KOPT-K1 (cell line): ENCODE results near the gene TCL1A.
"Not testable (repeated sequence)": the region's sequence is repeated elsewhere in the genome, so short reads cannot be mapped to it uniquely, and the experiment has no call there.

Source experiments
- H3K27ac ChIP-seq: fragments of 200-600 bp; sonication (generic); 2 replicates; pipeline ENCODE4 v1.5.1; 2016; ENCODE audit warnings: antibody characterized with exemption, mild to moderate bottlenecking, low read depth, low read length; ENCODE audit not compliant: poor library complexity, severe bottlenecking
- H3K36me3 ChIP-seq: fragments of 200-600 bp; sonication (generic); 2 replicates; pipeline ENCODE4 v1.5.1; 2017; ENCODE audit warnings: antibody characterized with exemption, mild to moderate bottlenecking, low read length, moderate library complexity; ENCODE audit not compliant: insufficient read depth
- H3K9me3 ChIP-seq: fragments of 200-600 bp; sonication (generic); 2 replicates; pipeline ENCODE4 v1.5.1; 2017; ENCODE audit warnings: antibody characterized with exemption, low read length, mild to moderate bottlenecking; ENCODE audit not compliant: insufficient read depth, poor library complexity, severe bottlenecking

The TCL1A gene

GRCh38 chr14:95713596-95714371 is at the start of gene TCL1A:
Gene TCL1A, minus strand, starts transcription at chr14:95714125. Its CDS starts 59 bp downstream, at chr14:95714066.
- H3K36me3 ChIP-seq, result no peaks in the 10 kb centered on the region
- H3K9me3 ChIP-seq, result no peaks in the 10 kb centered on the region
- no peak within 1 kb of the TSS for H3K27ac ChIP-seq

- H3K27ac ChIP-seq, H3K36me3 ChIP-seq, H3K9me3 ChIP-seq: not testable (repeated sequence)
Measured at GRCh38 chr14:95763032-95763431, 49.1 kb upstream of the TCL1A start.

GRCh38 chr14:95761436-95761835 is 47.5 kb upstream of the TCL1A start:
- Histone ChIP-seq H3K9me3 (no peaks in the 10 kb centered on the region), H3K36me3 (no peaks in the 10 kb centered on the region), H3K27ac (no peak overlapping the region)

GRCh38 chr14:95760596-95760995 is 46.7 kb upstream of the TCL1A start:
- Histone ChIP-seq H3K27ac (no peak overlapping the region), H3K36me3 (no peaks in the 10 kb centered on the region), H3K9me3 (no peaks in the 10 kb centered on the region)

- Histone ChIP-seq H3K9me3 (no peaks in the 10 kb centered on the region), H3K36me3 (no peaks in the 10 kb centered on the region), H3K27ac (no peak overlapping the region)
Measured at GRCh38 chr14:95759941-95760340, 46.0 kb upstream of the TCL1A start.

GRCh38 chr14:95758331-95758730 is 44.4 kb upstream of the TCL1A start:
- no peaks in the 10 kb centered on the region for H3K9me3 ChIP-seq
- H3K36me3 ChIP-seq, result no peaks in the 10 kb centered on the region
- H3K27ac ChIP-seq, result no peak overlapping the region

- no peaks in the 10 kb centered on the region for H3K9me3 ChIP-seq
Measured at GRCh38 chr14:95756751-95757150, 42.8 kb upstream of the TCL1A start.

GRCh38 chr14:95756127-95756526 is 42.2 kb upstream of the TCL1A start:
- H3K9me3 ChIP-seq, result no peaks in the 10 kb centered on the region
- H3K36me3 ChIP-seq, result no peaks in the 10 kb centered on the region
- no peak overlapping the region for H3K27ac ChIP-seq

More at GRCh38 chr14:95756751-95757150, 42.8 kb upstream of the TCL1A start:
- Histone ChIP-seq H3K27ac (no peak overlapping the region), H3K36me3 (no peaks in the 10 kb centered on the region)

- Histone ChIP-seq H3K27ac (no peak overlapping the region), H3K9me3 (no peaks in the 10 kb centered on the region), H3K36me3 (no peaks in the 10 kb centered on the region)
Measured at GRCh38 chr14:95741781-95742180, 27.9 kb upstream of the TCL1A start.

GRCh38 chr14:95741038-95741490 is 27.1 kb upstream of the TCL1A start:
- no peak overlapping the region for H3K27ac ChIP-seq
- H3K36me3 ChIP-seq, result no peaks in the 10 kb centered on the region
- no peaks in the 10 kb centered on the region for H3K9me3 ChIP-seq

GRCh38 chr14:95739356-95739755 is 25.4 kb upstream of the TCL1A start:
- Histone ChIP-seq H3K36me3 (no peaks in the 10 kb centered on the region), H3K27ac (no peak overlapping the region), H3K9me3 (no peaks in the 10 kb centered on the region)

- H3K27ac ChIP-seq, result no peak overlapping the region
Measured at GRCh38 chr14:95733212-95733611, 19.3 kb upstream of the TCL1A start.

GRCh38 chr14:95730126-95730525 is 16.2 kb upstream of the TCL1A start:
- no peaks in the 10 kb centered on the region for H3K36me3 ChIP-seq
- no peaks in the 10 kb centered on the region for H3K9me3 ChIP-seq
- H3K27ac ChIP-seq, result no peak overlapping the region

More at GRCh38 chr14:95733212-95733611, 19.3 kb upstream of the TCL1A start:
- Histone ChIP-seq H3K36me3 (no peaks in the 10 kb centered on the region), H3K9me3 (no peaks in the 10 kb centered on the region)

- not testable (repeated sequence) for H3K27ac ChIP-seq, H3K36me3 ChIP-seq, H3K9me3 ChIP-seq
Measured at GRCh38 chr14:95729402-95730028, 15.6 kb upstream of the TCL1A start.

- no peaks in the 10 kb centered on the region for H3K9me3 ChIP-seq
- no peak overlapping the region for H3K27ac ChIP-seq
- H3K36me3 ChIP-seq, result no peaks in the 10 kb centered on the region
Measured at GRCh38 chr14:95727056-95727700, 13.3 kb upstream of the TCL1A start.
